Coronary artery (tissue), 2 donors: ENCODE measurements around the gene PCDHA7.
"Not testable (repeated sequence)": the region's sequence is repeated elsewhere in the genome, so short reads cannot be mapped to it uniquely, and the experiment has no call there.

Experiments used
- DNase-seq: peaks from one replicate; pipeline ENCODE4 v3.0.0-alpha.2; 2017; ENCODE audit warnings: low spot score
- H3K27ac ChIP-seq, 2 donors: fragments of 200-600 bp; sonication (generic); one replicate each; pipeline ENCODE4 v1.5.1; 2016 to 2019
- H3K4me3 ChIP-seq: fragments of 200-600 bp; sonication (generic); 2 replicates; pipeline ENCODE4 v1.5.1; 2016; ENCODE audit warnings: mild to moderate bottlenecking, moderate library complexity
- CTCF ChIP-seq: fragments of 200-600 bp; sonication (generic); IDR thresholded peaks from one replicate; pipeline ENCODE4 v1.5.1; 2019; ENCODE audit warnings: antibody characterized with exemption

The PCDHA7 gene

GRCh38 chr5:140808889-140809291 is 25.2 kb upstream of the PCDHA7 start:
- no peak for DNase-seq
- no peak for TF ChIP-seq CTCF

GRCh38 chr5:140821375-140822280 is 12.4 kb upstream of the PCDHA7 start, which contains the start of gene PCDHA5:
Gene PCDHA5, plus strand, starts transcription at chr5:140821613.
- no peak for TF ChIP-seq CTCF
- no peak for DNase-seq
- H3K4me3 ChIP-seq = peak within 1 kb of the TSS; percentile 3
- no peak within 1 kb of the TSS for H3K27ac ChIP-seq

More at GRCh38 chr5:140808889-140809291, 25.2 kb upstream of the PCDHA7 start:
- Histone ChIP-seq H3K4me3 (no peak overlapping the region), H3K27ac (no peak overlapping the region)

- no peak for DNase-seq
- H3K27ac ChIP-seq = no peak overlapping the region
- TF ChIP-seq CTCF = no peak
- no peak overlapping the region for H3K4me3 ChIP-seq
Measured at GRCh38 chr5:140822281-140822629, 11.8 kb upstream of the PCDHA7 start.

GRCh38 chr5:140822969-140823368 is 11.1 kb upstream of the PCDHA7 start:
- H3K4me3 ChIP-seq, H3K27ac ChIP-seq, DNase-seq: not testable (repeated sequence)

GRCh38 chr5:140823475-140823874 is 10.6 kb upstream of the PCDHA7 start:
- no peak for TF ChIP-seq CTCF
- no peak overlapping the region for H3K4me3 ChIP-seq
- no peak overlapping the region for H3K27ac ChIP-seq
- DNase-seq = no peak

GRCh38 chr5:140827704-140828361 is 6.2 kb upstream of the PCDHA7 start, which contains the start of gene PCDHA6:
Gene PCDHA6, plus strand, starts transcription at chr5:140827960. Its CDS starts 132 bp downstream, at chr5:140828092.
- TF ChIP-seq CTCF = no peak
- Histone ChIP-seq H3K27ac (no peak within 1 kb of the TSS), H3K4me3 (peak within 1 kb of the TSS; percentile 51)
- DNase-seq = no peak

- Histone ChIP-seq H3K4me3 (peak overlapping the region; percentile 51), H3K27ac (no peak overlapping the region)
- no peak for TF ChIP-seq CTCF
- DNase-seq = no peak
Measured at GRCh38 chr5:140828362-140828737, 5.7 kb upstream of the PCDHA7 start.

GRCh38 chr5:140829511-140830501 is 4.3 kb upstream of the PCDHA7 start:
- DNase-seq, H3K27ac ChIP-seq, H3K4me3 ChIP-seq: not testable (repeated sequence)

- DNase-seq, H3K27ac ChIP-seq: not testable (repeated sequence)
- peak overlapping the region; percentile 38 for H3K4me3 ChIP-seq
Measured at GRCh38 chr5:140834439-140835008, 455 bp downstream of the PCDHA7 start.
